ENCODE data around the gene SSC4D. TPM values are rescaled to one million over a fixed set of nuclear protein-coding genes. Genes with fewer than 3 reads are reported as not detected.

The SSC4D gene
- total RNA-seq, 1 experiment from 2014 or later = 14.8 TPM

- H4K91ac ChIP-seq (ENCODE audit: insufficient read length, low read depth, low read length) = no peak overlapping the region
- no peak overlapping the region for H3K9ac ChIP-seq (ENCODE audit: extremely low read depth, insufficient read length, low read length)
- H3K4me1 ChIP-seq (ENCODE audit: insufficient read depth, low read length) = peaks cover 5% of the 10 kb centered on the region; the same call in 1 of the 2 replicates
- no peak overlapping the region for H3K23ac ChIP-seq (ENCODE audit: insufficient read length, low read depth, low read length)
- no peak overlapping the region for H2BK20ac ChIP-seq (ENCODE audit: low read depth, low read length, poor library complexity, severe bottlenecking)
- no peaks in the 10 kb centered on the region for H3K9me3 ChIP-seq (ENCODE audit: control insufficient read depth, low read depth, low read length)
- H3K27ac ChIP-seq (ENCODE audit: insufficient read length, low read depth, low read length) = no peak overlapping the region
- H3K18ac ChIP-seq (ENCODE audit: insufficient read length, low read depth, low read length) = no peak overlapping the region
- no peak overlapping the region for H2AFZ ChIP-seq (ENCODE audit: low read length)
- Mint-ChIP-seq H3K27ac (peak overlapping the region in 2 of 3 experiments; percentile 2 to 32; a peak in 2 of 7 replicates), H3K4me3 (peak overlapping the region; percentile 29 to 59), H3K4me1 (peaks cover 44 to 50% of the 10 kb centered on the region in 2 experiments), H3K27me3 (ENCODE audit: low read depth) (no peaks in the 10 kb centered on the region), H3K9me3 (peaks cover 0 to 4% of the 10 kb centered on the region in 2 experiments; a peak in 4 of 5 replicates), H3K36me3 (ENCODE audit: insufficient read depth in 1 of 3, low read depth in 3 of 3) (peaks cover 53 to 66% (median 63%) of the 10 kb centered on the region in 3 experiments)
- no peak overlapping the region for H3K56ac ChIP-seq (ENCODE audit: insufficient read length, low read depth, low read length)
- H3K79me2 ChIP-seq (ENCODE audit: insufficient read depth, low read length) = peaks cover 68% of the 10 kb centered on the region
- H3K4me2 ChIP-seq (ENCODE audit: insufficient read depth, insufficient read length, low read length) = no peak overlapping the region
- H3K4ac ChIP-seq (ENCODE audit: low read depth, low read length) = no peak overlapping the region
- H4K8ac ChIP-seq (replicated peaks; ENCODE audit: insufficient read length, low read depth, low read length) = no peak overlapping the region
- no CpG with 5 or more reads among the region's 4 CpGs for WGBS (ENCODE audit: extremely low coverage, insufficient read length, low lambda C conversion rate)
- no peaks in the 10 kb centered on the region for H4K20me1 ChIP-seq (ENCODE audit: control insufficient read depth, insufficient read depth, insufficient read length)
- no peak overlapping the region for H2AK5ac ChIP-seq (ENCODE audit: insufficient read length, low read length)
- H2BK120ac ChIP-seq (ENCODE audit: low read depth, low read length, poor library complexity, severe bottlenecking) = no peak overlapping the region
- H2BK5ac ChIP-seq (ENCODE audit: insufficient read length, low read length) = no peak overlapping the region
- H3K79me1 ChIP-seq (ENCODE audit: insufficient read depth, low read depth, low read length, poor library complexity, severe bottlenecking) = no peaks in the 10 kb centered on the region
- no peak overlapping the region for H3T11ph ChIP-seq (ENCODE audit: low read length)
- H2BK15ac ChIP-seq (ENCODE audit: low read depth, low read length) = no peak overlapping the region
- H4K5ac ChIP-seq (ENCODE audit: insufficient read length, low read depth, low read length) = no peak overlapping the region
- no peak for TF ChIP-seq CTCF (conservative IDR thresholded peaks at IDR 0.05)
- no peak overlapping the region for H3K14ac ChIP-seq (ENCODE audit: insufficient read depth, low read length)
- H3K27me3 ChIP-seq (ENCODE audit: insufficient read depth, low read length) = no peaks in the 10 kb centered on the region
- H3K23me2 ChIP-seq (ENCODE audit: insufficient read length, low read depth, low read length, poor library complexity, severe bottlenecking) = peaks cover 8% of the 10 kb centered on the region
- DNase-seq = no peak
- H2BK12ac ChIP-seq (ENCODE audit: insufficient read length, low read depth, low read length) = no peak overlapping the region
These were observed 53.4 kb downstream of the SSC4D start for GRCh38 chr7:76356115-76356514.

Measured in H9 (cell line).